LNCaP clone FGC (cell line): ENCODE results near the gene LRRC18.

Experiments used
- DNase-seq: peaks from one replicate; pipeline ENCODE4 v3.0.0-alpha.2; 2011; ENCODE audit warnings: low read depth
- H3K4me3 ChIP-seq: 2 replicates; pipeline ENCODE4 v1.5.1; 2011; ENCODE audit warnings: mild to moderate bottlenecking, low read depth, low read length, control low read depth
- CTCF ChIP-seq: IDR thresholded peaks from 2 replicates; pipeline ENCODE4 v1.5.1; 2012; ENCODE audit warnings: mild to moderate bottlenecking; ENCODE audit not compliant: control insufficient read depth, insufficient read depth; ENCODE audit errors: extremely low read depth

The LRRC18 gene

GRCh38 chr10:48872234-48872633 lies 67.4 kb downstream of the LRRC18 start:
- H3K4me3 ChIP-seq = no peak overlapping the region
- no peak for TF ChIP-seq CTCF
- no peak for DNase-seq
